ENCODE data around the gene CC2D2B.
"Not testable (repeated sequence)": the region's sequence is repeated elsewhere in the genome, so short reads cannot be mapped to it uniquely, and the experiment has no call there.

The CC2D2B gene, protein sequence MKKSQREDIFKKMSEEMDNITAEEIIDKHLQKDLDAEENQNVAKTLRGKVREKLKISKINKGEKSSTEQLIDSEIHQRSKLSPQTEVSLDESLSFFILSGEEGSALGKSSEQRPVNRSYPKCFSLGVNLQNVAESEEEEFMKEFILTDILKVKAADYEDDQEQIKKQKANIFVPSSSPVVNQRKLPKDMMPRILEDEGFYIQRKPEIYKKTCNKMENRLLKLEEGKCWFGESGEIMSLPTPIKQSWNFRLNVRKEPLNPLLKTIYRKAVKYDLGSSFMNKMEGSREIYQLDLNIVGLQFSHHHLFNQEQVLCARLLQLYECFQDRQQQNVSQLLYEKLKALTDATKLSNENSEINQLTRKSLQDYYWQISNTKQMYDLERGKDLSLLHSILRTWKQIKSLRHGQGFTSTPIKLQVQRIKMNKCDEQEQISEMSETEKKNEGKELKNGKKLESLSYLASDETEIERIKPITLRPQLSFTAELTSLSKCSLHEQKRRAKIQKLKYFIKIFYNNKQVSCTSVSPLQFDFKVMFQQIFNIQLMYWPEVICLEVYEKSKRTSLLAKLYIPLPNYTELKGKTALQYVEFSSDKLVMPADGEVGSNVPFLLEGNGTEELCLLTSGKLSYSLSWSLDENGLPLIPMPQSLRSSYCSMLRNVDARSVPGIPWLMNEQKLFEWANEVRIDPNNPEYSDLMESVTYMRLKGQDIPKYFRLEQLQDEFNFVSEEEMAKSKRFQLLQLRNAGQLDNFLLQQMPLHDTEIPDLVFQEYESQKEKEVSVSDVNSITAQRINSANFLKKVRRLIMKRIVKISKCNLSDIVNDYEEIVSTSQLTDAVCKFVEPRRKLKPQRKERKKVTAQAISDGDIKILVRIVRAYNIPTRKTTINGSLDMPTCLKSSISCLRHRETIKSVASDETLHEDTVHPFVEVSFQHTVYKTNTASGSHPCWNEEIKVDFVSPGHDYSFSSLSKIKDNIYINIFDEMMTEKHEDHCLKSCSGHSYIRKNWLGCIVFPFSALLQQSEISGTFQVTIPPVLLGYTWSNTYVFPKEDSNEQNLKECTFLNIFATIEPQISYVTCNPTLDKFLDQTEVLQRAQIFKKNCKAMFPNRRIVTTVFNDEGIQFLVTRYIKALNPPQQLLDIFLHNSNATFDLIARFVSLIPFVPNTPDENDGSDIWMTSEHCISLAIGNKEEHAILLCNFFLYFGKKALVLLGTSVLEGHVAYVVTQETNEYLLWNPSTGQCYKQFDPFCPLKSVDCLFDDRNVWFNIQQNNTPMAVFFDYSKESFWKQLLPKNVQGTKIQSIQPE (N-terminal part only)

DNA sequence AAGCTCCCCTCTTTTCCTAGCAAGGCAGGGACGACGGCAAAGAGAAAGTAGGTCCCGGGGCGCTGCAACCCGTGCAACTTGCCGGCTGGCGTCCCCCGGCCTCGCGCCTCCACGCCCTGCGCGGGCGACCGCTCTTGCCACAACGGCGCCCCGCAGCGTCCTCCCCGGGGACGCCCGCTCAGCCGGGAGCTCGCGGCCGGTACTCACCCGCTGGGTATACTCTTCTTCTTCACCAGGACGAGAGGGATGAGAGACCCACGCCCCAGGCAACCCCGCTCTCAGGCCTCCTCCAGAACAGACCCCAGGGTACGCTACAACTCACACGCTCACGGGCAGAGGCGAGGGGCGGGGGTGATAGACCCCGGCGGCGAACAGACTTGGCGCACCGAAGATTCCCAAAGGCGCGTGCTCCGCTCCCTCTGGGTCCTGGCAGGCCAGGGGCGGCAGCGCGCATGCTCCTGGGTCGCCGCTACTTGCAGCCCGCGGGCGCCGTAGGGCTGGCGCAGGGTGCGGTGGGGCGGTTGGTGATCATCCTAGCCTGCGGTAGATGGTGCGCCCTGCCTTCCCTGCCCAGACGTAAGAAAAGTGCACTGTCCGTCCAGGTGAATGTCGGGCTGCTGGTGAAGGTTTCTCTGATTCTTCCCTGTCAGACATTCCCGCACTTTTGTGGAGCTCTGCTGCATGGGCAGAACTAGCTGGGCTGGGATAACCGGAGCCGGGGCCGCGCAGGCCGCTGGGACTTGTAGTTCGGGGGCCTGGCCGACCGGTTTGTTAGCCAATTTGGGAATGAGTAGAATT is at the start of gene CC2D2B:
Gene CC2D2B (plus strand): TSS at position 520 of the 798 bp plus-strand sequence. CDS start 3,349 bp downstream, outside the sequence.
- peak; percentile 74 to 88 (median 79) for DNase-seq

DNA sequence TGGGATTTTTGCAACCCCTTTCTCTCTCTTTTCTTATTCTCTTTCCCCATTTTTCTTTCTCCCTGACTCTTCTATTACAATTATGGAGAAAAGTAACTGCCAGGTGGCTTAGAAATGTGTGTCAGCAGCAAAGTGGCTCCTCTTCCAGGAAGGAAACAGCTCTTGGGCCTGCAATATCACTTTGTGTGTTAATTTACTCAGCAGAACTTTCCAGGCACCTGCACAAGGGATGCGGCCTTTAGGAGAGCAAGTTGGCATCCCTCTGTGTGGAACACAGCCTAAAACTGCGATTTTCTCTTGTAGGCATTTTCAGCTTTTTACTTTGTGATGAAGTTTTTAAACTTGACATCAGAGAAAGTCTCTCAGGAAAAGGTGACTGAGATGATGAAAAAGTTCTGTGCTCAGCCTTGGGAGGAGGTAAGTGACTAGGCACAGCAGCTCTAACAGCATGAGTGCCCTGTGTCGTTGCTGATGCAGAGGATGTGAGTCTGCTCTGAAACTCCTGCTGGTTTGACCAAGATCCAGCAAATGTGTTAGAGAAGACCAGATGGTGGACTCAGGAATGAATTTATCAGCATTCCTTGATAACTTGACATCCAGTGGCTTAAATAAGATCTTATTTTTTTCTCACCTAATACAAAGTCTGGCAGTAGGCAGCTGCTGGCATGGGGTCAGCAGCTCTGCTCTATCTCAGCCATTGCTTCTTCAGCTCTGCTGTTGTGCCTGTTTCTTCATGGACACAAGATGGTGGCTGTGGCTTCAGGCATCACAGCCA is 47.4 kb upstream of the CC2D2B start:
- no peak for DNase-seq

DNA sequence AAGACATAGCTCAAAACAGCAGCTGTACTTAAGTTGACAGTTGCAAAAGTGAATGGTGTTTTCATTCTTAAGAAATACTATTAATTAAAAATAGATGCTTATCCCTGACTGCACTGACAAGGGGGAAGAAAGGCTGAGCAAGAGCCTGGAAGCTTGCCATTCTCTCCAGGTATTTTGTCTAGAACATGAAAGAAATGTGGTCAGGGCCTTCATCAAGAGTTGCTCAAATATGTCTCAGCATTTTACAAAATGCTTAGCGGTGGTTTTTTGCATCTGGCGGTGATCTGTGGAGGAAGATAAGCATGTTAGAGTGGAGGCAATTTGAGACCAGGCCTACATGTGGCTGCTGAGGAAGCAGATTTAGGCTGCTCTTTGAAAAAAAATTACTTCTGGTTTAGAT is 46.4 kb upstream of the CC2D2B start:
- no peak for DNase-seq

DNA sequence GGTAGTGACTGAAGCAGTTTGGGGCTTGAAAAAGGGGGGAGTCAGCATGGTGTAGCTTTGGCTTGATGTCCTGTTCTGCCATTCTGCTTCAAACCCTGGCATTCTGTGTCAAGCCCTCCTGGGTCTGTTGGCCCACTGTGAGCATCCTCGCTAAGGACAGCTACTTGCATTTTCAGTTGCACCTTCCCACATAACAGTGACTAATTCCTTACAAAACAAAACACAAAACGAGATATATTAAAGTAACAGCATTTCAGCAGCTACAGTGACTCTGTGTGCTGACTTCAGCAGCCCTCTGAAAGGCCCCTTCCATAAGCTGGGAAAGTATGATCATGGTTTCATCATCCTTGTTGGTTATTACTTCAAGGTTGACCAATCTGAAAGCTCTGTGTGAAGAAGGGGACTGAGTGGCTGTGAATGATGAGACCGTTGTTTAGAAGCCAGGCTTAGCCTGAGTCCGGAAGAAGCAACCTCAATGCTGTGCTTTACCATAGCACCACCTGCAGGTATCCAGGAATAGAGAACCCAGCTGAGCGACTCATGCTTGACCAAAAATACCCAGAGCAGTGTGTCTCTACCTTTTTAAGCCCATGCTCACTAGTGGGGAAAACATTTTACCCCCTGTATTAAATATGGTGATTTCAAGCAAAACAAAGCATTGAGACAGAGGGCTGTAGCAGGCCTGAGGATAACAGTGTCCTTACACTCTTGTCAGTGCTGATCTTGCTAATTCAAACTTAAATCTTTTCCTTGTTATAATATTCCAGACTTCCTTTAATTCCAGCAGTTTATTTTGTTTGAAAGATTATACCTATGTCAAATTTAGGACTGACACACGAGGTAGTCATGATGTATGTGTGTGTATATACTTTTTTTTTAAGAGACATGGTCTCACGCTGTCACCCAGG is 42.6 kb upstream of the CC2D2B start:
- DNase-seq: peak; percentile 57 to 68 (median 67)

DNA sequence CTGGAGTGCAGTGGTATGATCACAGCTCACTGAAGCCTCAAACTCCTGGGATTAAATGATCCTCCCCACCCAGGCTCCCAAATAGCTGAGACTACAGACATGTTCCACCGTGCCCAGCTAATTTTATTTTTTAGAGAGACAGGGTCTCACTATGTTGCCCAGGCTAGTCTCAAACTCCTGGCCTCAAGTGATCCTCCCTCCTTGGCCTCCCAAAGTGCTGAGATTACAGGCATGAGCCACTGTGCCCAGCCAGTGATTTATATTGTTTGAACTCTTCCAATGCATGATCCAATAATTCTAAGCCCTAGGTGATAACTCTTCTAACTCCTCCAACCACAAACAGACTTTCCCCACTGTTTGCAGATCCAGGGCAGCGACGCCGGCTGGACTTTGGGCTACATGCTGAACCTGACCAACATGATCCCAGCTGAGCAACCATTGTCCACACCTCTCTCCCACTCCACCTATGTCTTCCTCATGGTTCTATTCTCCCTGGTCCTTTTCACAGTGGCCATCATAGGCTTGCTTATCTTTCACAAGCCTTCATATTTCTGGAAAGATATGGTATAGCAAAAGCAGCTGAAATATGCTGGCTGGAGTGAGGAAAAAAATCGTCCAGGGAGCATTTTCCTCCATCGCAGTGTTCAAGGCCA is 41.8 kb upstream of the CC2D2B start:
- DNase-seq: no peak

DNA sequence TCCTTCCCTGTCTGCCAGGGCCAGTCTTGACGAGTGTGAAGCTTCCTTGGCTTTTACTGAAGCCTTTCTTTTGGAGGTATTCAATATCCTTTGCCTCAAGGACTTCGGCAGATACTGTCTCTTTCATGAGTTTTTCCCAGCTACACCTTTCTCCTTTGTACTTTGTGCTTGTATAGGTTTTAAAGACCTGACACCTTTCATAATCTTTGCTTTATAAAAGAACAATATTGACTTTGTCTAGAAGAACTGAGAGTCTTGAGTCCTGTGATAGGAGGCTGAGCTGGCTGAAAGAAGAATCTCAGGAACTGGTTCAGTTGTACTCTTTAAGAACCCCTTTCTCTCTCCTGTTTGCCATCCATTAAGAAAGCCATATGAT is 41.3 kb upstream of the CC2D2B start:
- DNase-seq: no peak

DNA sequence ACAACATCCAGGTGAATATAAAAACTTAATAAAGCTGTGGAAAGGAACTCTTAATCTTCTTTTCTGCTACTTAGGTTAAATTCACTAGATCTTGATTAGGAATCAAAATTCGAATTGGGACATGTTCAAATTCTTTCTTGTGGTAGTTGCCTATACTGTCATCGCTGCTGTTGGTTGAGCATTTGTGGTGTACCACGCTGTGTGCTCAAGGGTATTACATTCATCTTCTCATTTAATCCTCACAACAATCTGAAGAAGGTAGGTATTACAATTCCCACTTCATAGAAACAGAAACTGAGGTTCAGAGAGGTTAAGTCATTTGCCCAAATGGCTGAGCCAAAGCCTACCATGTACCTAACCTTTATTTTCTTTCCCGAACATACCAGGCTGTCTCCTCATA is 39.9 kb upstream of the CC2D2B start:
- no peak for DNase-seq

DNA sequence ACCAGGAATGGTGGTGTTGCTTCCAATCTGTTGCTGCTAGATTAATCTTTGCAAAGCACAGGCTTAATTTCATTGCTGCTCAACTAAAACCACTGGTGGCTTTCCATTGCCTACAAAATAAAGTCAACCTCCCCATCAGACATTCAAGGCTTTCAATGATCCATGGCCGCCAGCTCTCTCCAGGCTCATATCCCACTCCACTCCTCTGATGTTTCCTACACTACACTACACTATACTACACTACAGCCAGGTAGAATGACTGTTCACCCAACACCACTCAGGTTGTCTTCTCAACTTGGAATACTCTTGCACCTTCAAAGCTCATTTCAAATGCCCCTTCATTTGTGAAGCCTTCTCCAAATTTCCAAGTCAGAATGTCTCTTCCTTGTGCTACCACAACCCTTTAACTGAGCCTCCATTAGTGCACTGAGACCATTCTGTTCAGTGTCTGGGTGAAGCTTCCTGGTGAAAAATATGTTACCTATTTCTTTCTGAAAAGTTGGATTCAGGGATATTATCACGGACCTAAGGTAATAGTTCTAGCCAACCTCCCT is 35.5 kb upstream of the CC2D2B start:
- no peak for DNase-seq

DNA sequence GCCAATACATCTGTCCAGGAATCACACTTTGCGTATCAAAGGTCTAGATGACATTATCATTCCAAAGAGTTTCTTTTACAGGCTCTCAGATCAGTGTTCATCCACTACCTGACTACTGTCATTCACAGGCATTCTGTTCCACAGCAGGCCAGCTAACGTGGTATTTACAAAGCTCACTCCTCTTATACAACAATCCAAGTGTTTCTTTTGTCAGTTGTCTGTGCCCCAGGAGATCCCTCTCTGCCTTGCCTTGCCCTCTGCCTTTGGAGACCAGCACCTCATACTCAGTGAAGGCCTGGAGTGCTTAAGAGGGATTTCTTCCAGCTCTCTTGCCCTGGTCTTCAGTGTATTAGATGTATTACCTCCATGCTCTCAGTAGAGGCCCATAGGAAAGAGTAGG is 34.6 kb upstream of the CC2D2B start:
- no peak for DNase-seq

DNA sequence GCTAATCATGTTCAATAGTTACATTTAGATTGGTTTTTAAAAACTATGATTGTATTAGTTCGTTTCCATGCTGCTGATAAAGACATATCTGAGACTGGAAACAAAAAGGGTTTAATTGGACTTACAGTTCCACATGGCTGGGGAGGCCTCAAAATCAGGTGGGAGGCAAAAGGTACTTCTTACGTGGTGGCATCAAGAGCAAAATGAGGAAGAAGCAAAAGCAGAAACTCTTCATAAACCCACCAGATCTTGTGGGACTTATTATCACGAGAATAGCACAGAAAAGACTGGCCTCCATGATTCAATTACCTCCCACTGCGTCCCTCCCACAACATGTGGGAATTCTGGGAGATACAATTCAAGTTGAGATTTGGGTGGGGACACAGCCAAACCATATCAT is 34.1 kb upstream of the CC2D2B start:
- DNase-seq: no peak

DNA sequence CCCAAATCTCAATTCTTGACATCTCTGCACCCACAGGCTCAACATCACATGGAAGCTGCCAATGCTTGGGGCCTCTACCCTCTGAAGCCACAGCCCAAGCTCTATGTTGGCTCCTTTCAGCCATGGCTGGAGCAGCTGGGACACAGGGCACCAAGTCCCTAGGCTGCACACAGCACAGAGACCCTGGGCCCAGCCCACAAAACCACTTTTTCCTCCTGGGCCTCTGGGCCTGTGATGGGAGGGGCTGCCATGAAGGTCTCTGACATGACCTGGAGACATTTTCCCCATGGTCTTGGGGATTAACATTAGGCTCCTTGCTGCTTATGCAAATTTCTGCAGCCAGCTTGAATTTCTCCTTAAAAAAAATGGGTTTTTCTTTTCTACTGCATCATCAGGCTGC is 33.0 kb upstream of the CC2D2B start:
- not testable (repeated sequence) for DNase-seq

DNA sequence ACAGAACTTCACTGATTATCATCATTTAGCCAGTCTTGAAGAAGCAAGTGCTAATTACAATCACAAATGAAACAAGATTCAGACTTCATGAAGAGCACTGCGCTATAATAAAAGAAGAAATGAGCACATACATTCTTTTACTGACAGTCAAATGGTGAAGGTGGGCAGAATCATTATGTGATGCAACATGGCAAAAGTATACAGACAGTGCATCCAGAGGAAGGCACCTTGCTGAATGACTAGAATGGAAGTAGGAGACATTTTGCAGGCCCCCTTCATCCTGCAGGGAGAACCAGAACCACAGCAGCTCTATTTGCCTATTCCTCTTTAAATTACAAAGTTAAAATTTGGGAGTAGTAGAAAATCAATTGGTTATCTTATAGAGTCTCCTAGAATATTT is 31.0 kb upstream of the CC2D2B start:
- DNase-seq: no peak

DNA sequence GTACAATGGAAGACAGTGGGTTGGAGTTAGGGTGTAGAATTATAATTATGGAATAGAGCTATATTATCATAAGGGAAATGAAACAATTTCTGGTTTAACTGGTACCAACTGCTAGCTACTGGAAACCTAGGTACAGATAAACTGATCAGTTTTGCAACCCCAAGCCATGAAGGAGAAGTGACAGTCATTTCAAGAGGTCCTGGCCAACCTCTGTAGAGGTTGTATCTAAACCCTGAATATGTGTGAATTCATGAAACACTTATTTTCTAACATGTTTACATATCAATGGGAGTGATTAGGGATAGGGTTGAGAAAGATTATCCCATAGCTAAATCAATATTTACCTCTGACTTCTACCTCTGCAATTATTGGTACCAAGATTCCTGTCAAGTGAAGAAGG is 29.9 kb upstream of the CC2D2B start:
- DNase-seq: no peak

DNA sequence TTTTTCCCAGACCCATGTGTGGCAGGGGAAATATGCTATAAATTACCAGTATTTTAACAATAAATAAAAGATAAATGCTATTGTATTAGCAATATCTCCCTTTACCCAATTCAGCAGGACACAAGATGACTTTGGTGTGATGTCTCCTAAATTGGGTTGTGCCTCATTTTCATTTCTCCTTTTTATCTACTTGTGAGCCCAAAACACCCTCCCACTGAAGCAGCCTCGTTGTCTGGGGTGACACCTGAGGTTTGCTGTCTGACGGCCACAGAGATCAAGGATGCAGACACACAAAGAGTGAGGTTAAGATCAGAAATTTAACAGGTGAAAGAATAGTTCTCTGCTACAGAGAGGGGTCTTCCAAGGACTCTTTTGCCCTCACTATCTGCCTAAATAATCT is 27.1 kb upstream of the CC2D2B start:
- no peak for DNase-seq

DNA sequence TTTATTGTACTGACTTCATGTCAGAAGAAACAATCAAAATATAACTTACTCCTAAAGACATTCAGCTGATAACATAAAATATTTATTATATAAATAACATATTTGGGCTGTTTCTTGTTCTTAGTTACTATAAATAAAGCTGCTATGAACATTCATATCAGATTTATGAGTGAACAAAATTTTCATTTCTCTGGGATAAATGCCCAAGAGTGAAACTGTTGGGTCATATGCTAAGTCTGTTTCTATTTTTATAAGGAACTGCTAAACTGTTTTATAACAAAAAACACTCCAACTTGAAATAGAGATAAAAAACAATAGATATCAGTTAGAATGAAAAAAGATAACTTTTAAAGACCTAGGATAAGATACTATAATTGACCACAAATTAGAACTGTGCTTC is 26.5 kb upstream of the CC2D2B start:
- DNase-seq: no peak

DNA sequence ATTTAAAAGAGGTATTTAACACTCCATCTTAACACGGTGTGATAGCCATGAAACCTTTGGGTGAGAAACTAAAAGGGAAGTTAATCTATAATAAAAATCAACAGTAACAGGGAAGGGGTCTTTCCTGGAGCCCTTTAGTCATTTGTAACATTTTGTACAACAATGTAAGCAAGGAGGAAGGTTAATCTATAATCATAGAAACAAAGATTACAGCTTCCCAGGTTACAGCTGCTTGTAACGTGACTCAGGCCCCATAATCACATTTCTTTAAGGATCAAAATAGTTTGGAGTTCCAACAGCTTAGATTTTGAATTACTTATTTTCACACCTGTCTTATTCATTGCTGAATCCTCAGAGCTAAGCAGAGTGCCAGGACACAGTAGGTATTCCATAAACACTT is 17.9 kb upstream of the CC2D2B start:
- no peak for DNase-seq

DNA sequence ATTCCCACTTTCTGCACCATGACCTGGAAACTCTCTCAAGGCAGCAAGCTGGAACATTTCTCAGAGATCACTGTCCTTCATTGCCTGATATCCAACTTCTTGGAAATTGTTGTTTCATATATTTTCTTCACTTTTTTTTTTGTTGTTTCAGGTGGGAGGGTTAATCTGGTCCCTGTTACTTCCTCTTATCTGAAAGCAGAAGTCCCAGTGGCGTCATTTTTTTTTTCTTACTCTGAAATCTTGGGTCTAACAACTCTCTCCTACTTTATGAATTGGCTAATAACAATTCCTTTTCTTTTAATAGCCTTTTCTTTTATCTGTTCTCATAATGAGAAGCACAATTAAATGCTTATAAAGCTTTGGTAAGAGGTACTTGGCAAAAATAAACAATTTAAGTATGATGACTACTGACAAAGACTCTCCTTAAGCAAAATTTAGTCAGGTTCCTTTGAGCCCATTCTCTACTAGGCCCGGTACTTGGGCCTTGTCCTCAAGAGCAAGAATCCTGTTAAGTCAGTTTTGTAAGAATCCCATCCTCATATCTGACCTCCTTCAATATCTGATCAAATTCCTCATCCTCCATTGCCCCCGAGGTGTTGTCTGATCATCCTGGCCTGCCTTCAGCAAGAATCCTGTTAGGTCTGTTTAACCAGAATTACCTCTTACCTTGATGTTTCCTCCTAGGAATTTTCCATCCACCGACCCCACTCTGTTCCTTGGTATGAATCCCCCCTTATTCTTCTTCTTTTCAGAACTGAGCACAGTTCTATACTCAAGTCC is 11.5 kb upstream of the CC2D2B start:
- DNase-seq: peak; percentile 50 to 72 (median 59)

DNA sequence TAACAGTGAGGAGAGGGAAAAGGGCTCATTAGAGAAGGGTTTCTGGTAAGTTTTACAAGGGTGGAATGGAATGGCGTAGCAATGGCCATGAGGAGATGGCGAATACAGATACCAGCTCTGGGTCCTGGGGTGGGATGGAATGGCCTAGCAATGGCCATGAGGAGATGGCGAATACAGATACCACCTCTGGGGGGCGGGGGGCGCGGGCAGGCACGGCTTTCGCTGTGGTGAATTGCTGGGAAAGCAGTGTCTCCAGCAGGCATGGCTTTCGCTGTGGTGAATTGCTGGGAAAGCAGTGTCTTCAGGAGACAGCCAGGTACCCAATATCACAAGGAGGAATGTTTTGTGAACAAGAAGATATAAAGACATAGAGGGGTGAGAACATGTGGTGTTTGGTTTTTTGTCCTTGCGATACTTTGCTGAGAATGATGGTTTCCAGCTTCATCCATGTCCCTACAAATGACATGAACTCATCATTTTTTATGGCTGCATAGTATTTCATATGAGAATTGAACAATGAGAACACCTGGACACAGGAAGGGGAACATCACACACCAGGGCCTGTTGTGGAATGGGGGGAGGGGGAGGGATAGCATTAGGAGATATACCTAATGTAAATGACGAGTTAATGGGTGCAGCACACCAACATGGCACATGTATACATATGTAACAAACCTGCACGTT is 1.7 kb upstream of the CC2D2B start:
- DNase-seq: not testable (repeated sequence)

Data from suppressor macrophage treated with lipopolysaccharide for 1 hour (primary cell).